Subcutaneous adipose tissue (tissue), 4 donors: Measurements from ENCODE around the gene GSTM3. TPM values are rescaled to one million over a fixed set of nuclear protein-coding genes. Genes with fewer than 3 reads are reported as not detected.

Experiments
- CTCF ChIP-seq: fragments of 450-650 bp; IDR thresholded peaks from one replicate; pipeline ENCODE4 v1.5.1; 2016; ENCODE audit warnings: low read depth, mild to moderate bottlenecking, control low read depth, antibody characterized with exemption, moderate library complexity
- total RNA-seq, 4 donors: library from RNA; depleted of rRNA; stranded (reverse); fragments of >200 nt; gene quantifications; one replicate each; pipeline ENCODE4 v1.1.0, GENCODE V29; 2016

GSTM3 gene
- total RNA-seq, 4 donors from 2014 or later: 38.2 to 62.8 (median 45.7) TPM

GRCh38 chr1:109768820-109769219 is 28.0 kb upstream of the GSTM3 start:
- no peak for TF ChIP-seq CTCF

GRCh38 chr1:109768335-109768650 is 27.5 kb upstream of the GSTM3 start:
- no peak for TF ChIP-seq CTCF

- no peak for TF ChIP-seq CTCF
Observed at GRCh38 chr1:109767637-109768334, 26.9 kb upstream of the GSTM3 start.

GRCh38 chr1:109765896-109766615 is 25.2 kb upstream of the GSTM3 start:
- no peak for TF ChIP-seq CTCF

- TF ChIP-seq CTCF: no peak
Observed at GRCh38 chr1:109765483-109765815, 24.6 kb upstream of the GSTM3 start.

GRCh38 chr1:109764561-109765482 is 24.0 kb upstream of the GSTM3 start:
- TF ChIP-seq CTCF: no peak
